HG02588 (cell line): ENCODE measurements around the gene CPNE5.

ENCODE experiments used
- ATAC-seq: cut with Tn5 transposase; IDR thresholded peaks from one replicate; pipeline ENCODE4 v1.9.1; 2021; ENCODE audit warnings: mild to moderate bottlenecking, moderate library complexity; ENCODE audit not compliant: unreplicated experiment

CPNE5 gene

DNA sequence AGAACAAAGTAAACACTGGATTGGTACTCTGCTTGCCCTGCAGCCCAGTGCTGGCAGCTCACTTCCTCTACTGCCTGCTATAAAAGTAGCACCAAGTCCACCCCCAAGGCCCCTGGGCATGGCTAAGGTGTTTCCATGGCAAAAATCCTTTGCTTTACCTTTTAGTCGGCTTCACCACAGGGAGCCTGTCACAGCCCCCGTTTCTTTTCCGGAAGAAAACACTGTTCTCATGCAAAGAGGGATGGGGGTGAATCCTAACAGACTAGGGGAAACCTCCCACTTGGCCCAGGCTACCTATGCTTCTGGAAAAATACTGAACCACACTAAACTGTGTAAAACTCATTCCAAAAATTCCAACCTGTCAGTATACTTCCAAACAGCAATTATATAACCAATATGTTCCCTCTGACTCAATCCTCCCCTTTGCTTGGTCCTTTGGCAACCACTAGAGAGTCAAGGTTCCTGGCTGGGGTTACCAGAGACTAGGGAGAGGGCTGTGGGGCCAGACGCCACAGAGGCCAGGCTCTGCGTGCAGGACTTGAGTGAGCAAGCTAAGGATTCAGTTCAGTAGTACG, 19.2 kb upstream of the CPNE5 start:
- ATAC-seq = no peak

DNA sequence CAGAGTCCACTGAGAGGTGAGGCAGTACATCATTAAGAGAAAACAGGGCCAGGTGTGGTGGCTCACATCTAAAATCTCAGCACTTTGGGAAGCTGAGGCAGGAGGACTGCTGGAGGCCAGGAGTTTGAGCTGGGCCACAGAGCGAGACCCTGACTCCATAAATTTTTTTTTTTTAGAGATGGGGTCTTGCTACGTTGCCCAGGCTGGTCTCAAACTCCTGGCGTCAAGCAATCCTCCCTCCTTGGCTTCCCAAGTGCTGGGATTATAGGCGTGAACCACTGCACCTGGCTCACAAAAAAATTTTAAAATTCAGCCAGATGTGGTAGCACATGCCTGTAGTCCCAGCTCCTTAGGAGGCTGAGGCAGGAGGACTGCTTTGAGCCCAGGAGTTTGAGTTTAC, 18.1 kb upstream of the CPNE5 start:
- ATAC-seq = no peak

DNA sequence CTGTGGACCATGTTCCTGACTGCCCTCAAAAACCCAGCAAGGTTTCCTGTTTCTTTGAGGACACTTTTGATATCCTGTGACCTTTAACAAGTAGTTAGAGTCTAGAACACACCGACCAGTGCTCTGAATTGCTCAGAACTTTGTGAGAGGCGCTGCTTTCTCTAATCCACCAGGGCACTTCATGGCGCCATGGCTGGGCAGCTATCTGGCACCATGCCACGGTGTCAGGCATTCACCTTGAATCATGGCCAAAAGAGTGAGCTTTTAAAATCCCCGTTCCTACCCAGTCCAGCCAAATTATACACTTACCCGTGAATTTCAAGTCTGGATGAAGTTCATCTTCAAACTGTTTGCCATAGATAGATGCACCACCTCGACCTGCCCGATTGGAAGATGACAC, 17.0 kb upstream of the CPNE5 start:
- ATAC-seq = no peak

DNA sequence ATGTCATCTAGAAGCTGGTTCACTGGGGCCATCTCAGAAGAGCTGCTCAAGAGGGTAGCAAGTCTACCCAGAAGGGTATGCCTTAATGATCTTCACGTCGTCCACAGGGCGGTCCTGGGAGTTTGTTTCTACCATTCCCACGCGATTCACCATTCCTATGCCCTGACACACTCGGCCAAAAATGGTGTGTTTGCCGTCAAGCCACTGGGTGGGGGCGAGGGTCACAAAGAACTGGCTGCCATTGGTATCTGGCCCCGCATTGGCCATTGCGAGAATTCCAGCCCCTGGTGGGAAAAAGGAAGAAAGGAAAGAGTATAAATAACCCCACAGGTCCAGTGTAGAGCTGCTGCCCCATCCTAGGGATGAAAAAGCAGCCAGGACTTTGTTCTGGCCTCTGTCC, 16.5 kb upstream of the CPNE5 start:
- ATAC-seq = no peak

DNA sequence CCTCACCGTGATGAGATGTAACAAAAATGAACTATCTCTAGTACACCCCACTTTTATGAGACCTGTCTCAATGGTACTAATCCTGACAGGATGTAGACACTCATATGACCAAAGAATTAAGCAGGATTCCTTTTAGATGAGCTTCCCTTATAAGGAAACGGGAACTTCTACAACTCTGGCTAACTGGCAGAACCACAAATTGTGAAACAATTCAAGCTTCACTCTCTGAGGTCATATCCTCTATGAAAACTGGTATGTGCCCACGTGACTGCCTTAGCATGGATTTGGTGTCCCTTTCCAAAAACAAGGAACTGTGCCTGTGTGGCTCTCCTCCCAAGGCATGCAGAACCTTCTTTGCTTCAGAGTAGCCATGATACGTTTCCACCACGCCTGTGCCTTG, 14.1 kb upstream of the CPNE5 start:
- ATAC-seq = no peak

DNA sequence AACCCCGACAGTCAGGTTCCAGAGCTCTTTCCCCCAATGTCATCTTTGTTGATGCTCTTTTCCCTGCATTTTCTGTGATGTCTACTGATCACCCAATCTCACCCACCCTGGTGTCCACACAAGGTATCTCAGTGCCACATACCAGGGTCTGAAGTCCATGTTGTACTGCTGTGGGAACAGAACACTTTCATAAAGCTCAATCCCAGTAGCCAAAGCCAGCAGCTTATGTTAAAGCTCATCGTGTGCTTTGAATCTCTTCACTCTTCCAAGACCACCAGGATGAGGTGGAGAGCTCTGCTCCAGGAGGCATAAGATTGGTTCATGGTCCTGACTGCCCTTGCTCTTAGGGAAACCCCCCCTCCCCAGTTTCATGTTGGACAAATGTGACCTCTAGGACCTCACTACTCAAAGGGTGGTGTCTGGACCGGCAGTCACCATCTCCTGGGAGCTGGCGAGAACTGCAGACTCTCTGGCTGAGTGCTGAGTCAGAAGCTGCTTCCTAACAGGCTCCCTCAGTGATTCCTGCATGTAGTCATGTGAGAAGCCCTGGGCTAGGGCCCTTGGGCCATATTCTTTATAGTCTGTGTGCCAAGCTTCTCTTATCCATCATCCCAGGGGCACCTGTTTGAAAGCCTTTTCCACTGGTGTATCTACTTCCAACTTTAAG, 13.4 kb upstream of the CPNE5 start:
- ATAC-seq = no peak

DNA sequence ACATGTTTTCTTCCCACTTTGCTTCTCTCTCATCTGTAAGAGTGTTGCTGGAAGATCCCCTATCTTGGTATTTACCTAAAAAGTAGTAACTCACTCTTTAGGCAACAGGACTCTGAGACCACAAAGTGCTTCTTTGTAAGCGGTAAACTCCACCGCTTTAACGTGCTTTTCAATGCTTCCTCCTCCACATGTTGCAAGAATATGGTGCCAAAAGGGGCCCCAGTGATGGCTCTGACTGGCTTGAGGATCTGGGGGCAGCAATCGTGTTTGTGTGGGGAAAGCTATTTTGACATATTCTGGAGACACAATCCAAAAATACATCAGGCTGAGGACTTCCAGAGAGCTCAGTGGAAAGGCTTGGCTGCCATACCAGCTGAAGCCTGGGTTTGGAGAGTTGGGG, 12.4 kb upstream of the CPNE5 start:
- ATAC-seq = no peak

DNA sequence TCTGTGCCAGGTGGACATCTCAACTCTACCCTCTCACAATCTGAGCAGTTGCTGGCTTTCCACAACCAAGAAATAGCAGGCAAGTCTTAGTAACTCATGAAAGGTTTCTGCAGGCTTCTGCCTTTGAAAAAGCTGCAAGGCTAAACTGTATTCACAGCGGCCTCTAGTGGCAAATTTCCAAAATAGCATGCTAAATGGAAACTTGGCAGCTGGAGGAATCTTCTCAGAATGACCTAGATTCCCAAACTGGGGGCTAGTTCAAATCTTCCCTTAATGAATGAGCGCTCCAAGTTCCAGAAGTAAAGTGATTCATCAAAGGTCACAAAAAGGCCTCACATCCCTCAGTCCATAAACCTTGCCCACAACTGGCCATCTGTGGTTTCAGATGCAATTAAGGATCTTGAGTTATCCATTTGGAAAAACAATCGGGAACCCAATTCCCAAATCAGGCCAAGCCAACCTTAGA, 11.9 kb upstream of the CPNE5 start:
- no peak for ATAC-seq

DNA sequence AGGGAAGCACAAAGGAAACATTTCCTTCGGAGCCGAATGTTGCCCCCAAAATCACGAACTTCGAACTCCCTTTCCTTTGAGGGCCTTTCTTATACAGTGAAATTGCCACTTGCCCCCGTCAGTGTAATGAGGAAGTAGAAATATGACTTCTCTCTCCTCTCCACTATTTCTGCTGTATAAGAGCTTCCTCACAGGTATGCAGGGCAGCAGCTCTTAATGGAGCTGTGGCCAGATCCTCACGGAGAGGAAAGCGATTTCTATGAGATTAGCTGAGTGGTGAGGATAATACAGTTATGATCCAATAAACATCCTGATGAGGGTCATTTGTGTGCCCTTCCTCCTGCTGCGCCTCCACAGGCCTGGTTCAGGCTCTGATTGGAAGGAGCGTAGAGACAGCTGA, 10.8 kb upstream of the CPNE5 start:
- no peak for ATAC-seq

DNA sequence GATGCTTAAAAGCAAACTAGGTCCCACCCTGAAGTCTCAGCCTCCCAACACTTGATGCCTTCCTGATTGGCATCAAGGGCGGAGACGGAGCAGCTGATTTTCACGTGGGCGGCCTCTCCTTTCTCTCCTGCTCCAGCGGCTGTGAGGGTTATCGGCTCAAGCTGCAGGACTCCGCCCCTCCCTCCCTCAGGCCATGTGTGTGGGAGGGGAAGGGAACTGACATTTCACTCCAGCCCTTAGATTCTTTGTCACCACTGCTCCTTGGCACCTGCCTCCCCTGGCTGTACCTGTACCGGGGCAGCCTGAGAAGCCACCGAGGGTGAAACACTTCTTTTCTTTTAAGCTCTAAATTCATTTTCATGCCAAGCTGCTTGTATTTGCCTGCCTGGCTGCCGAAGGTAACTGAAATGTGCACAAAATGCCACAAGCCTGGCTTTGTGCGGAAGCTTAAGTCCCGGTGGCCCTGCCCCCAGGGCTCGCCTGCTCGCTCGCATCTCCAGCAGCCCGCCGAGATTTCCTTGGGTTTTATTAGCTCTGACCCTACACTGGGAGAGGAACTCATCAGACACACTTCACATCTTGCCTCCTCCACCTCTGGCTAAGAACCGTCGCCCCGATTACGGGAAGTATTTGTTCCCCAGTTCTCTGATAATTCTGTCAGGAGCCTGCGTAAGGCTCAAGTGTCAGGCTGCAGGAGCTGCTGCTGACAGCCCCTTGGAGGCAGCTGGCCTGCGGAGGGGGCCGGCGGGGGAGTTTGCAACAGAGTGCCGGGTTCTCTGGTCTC, 9.6 kb upstream of the CPNE5 start:
- no peak for ATAC-seq

DNA sequence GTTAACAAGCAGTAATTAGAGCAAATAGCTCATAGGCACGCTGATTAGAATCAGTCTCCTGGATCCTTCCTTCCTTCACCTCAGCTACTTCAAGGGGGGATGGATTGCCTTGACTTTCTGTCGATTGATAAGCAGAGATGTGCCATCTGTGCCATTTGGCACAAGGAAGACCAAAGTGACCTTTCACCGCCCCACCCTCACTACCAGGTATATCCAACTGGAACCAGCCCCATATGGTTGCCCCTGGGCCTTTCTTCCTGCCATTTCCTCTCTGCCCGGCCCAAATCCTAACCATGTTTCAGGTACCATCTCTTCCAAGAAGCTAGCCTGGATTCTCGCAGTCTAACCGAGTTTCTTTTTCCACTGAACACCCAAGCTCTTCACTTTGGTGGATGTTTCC, 8.7 kb upstream of the CPNE5 start:
- no peak for ATAC-seq

DNA sequence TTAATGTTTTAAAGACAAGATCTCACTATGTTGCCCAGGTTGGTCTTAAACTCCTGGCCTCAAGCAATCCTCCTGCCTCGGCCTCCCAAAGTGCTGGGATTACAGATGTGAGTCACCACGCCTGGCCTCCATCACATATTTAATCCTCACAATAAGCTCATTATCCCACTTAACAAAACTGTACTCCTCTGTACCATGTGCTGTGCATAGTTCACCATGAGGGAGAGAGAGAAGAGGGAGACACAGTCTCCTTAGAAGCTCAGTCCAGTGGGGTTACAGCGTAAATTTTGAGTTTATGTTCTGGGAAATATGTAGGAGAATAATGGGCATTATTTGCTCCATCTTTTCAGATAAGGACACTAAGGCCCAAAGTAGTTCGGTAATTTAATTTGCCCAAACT, 7.9 kb upstream of the CPNE5 start:
- ATAC-seq = no peak

DNA sequence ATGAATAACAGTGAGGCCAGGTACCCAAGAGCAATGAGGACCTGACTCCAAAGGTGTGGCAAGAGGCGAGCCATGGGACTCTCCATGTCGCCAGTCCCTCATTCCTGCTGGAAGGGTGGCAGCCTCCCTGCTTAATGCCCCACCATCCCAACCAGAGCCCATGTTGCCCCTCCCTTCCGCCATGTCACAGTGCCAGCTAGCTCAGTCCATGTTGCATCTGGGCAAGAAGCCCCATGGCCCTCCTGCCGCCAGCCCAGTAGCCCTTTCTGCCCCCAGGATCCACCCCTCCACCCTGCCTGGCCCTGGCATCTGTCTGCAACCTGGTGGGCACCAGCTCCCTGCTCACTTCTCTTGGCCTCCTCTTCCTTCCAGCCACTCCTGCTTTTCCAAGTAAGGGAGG, 6.0 kb upstream of the CPNE5 start:
- ATAC-seq = no peak

DNA sequence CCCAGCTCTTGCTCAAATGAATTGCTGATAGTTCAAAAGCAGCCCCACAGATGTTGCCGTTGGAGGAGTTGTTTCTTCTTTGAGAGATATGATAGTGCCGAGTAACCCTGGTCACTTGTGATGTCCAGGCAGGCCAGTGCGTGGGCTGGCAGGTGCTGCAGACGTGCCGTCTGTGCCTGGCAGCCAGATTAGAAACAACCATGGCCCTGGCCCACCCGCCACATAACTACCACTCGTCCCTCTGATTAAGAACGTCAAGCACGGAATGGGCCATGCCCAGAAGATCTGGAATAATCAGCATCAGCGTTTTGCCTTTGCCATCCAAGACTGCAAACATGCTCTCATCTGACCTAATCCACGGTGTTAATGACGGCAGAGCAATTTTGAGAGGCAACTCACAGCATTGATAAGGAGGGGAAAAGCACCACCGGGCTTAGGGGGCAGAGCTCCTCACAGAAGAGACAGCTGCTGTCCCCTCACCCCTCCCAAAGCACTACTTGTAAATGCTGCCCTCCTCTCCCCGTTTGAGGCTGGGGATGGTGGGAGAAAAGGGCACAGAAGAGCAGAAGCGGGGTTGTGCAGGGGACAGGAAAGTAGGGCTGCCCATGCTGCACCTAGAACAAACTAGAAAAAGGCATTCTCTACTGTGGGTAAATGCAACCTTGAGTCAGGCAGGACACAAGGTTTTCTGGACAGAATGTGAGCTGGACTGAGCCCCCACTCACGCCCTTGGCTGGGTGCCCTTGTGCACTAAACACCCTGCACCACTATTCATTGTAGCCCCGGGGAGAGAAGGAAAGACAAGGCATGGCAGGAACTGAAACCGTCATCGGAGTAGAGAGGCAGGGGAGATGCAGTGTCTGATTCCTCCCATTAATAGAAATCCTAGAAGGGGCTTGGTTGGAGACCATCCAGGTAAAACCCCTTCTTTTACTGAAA, 5.3 kb upstream of the CPNE5 start:
- ATAC-seq = no peak

DNA sequence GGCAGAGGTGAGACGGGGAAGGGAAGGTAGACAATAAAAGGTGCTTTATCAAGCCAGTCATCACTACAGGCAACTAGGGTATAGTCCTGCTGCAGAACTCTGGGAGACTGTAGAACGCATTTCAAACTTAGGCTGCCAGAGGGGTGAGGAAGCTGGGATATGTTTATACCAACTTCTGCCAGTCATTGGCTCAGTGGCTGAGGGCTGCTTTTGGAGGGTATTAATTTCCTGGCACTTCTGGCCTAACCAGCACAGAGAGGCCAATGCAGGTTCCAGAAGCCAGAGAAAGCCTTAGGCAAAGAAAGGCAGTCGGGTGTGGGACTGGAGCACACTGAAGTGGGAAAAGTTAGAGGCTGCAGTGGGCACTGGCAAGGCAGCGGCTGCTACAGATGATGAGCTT, 3.9 kb upstream of the CPNE5 start:
- ATAC-seq = no peak

DNA sequence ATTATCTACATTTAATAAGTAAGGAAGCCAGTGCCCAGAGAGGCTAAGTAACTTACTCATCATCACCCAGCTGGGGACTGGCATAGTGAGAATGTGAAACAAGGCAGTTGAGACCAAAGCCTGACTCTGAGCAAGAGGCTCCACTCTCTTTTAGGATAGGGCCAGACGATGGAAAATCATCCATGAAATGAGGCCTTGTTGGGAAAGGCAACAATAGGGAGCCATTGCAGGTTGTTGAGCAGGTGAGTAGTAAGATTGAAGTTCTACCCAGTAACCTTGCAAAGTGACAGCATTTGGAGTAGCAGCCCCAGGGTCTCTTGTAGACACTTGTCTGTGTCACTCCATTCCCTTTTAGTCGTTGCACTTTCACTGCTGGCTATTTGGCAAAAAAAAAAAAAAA, 2.5 kb upstream of the CPNE5 start:
- ATAC-seq = no peak

DNA sequence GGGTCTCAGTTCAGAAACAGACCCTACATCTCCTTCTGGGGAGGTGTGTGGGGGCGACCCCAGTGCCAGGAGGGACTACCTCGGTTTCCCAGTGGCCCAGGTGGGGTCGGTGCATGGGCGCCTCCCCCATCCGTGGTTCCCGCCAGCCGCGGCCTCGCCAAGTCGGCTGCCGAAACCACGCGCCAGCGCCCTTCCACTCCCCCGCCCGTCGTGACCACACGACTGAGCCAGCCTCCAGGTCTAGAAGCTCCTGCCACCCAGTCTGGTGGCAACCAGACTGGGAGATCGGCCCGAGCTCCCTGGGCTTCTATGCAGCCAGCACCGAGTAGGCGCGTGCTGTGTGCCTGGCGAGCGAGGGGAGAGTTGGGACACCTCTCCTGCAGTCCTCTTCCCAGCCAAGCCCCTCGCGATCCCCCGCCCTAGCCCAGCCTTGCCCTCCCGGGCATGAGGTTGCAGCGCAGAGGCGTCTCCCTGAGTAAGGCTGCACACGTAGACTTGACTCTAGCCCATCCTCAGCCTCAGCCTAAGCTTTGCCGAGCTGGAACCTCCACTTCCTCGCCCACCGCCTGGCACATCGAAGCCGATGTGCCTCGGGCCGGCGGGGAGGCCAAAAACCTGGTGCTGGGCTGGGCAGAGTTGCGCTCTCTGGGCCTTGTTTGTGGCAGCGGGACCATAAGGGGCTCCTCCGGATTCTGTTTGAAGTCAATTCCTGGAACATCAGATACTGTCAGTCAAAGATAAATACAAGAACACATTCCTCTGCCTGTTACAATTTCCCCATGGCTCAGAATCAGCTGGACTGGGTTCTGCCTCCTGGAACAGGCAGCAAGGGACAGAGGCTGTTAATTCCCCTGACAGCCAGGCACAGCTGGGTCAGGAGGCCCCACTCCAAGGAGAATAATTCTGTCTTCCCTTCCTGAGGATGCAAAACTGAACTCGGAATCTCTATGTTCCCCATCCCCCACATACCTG, 1.5 kb upstream of the CPNE5 start:
- ATAC-seq = no peak

DNA sequence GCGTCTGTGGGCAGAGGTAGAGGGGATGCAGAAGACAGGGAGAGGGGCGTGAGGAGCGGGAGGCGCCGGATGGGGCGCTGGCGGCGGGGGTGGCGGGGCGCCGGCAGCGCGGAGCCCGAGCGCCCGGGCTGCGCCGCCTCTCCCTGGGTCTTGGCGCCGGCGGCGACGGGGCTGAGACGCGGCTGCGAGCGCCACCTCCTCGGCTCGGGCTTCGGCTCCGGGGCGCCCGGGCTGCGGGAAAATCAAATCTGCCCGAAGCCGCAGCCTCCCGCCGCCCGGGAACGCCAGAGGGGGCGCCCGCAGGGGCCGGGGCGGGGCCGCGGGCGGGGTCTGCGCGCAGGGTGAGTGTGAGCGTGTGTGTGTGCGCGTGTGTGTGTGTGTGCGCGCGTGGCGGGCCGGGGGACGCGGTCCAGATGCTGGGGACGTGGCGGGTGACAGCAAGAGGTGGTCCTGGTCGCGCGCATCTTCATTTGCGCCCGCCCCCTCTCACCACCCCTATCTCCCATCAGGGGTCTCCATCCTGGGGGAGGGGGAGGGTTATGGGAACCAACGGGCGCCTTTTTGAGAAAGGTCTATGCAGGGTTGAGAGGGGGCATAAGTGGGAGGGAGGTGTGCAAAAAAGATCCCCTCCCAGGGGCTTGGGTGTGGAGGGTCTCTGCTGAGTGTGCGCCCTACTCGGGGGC, 646 bp upstream of the CPNE5 start:
- no peak for ATAC-seq

DNA sequence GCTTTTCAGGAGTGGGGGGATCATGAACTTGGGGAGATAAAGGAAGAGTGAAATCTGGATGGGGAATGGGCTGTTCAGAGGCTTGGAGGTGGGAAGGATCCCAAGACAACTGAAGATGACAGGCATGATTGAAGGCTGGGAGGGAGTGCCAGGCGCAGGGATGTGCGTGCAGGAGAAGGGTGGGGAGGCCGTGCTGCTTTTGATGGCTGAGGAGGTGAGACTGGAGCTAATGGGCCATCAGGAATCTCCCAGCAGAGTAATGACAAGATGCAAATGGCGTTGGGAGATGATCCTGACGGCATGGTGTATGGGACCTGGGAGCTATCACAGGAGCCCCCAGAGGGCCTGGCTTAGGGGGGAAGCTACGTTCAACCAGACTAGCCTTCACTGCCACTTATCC, 1.6 kb downstream of the CPNE5 start:
- ATAC-seq = no peak

DNA sequence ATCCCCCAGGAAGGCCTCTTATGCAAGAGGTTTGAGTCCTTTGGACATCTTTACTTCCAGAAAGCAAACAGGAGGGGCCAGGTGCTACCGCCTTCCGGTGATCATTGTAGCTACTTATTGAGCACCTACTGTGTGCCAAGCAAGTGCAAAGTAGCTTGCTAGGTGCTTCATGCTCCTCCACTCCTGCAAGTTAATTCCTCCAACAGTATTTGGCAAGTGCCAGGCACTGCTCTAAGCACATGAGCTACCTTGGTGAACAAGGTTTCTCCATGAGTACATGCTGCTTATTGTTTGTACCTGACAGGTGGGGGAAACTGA, 2.3 kb downstream of the CPNE5 start:
- no peak for ATAC-seq
